Large intestine (tissue), 12 donors: ENCODE measurements around the gene FMO2. TPM values are rescaled to one million over a fixed set of nuclear protein-coding genes. Genes with fewer than 3 reads are reported as not detected.

ENCODE experiments used
- DNase-seq, 2 donors: peaks; one replicate each; pipeline versions ENCODE4 v3.0.0 to v3.0.0-alpha.2; 2013
- H3K27ac ChIP-seq: one replicate; pipeline ENCODE4 v1.5.1; 2013; ENCODE audit warnings: low read length
- H3K27me3 ChIP-seq: 2 replicates; pipeline ENCODE4 v1.6.1; 2013; ENCODE audit warnings: low read length; ENCODE audit not compliant: control insufficient read depth, insufficient read depth
- H3K36me3 ChIP-seq: 2 replicates; pipeline ENCODE4 v1.6.1; 2013; ENCODE audit warnings: low read length; ENCODE audit not compliant: control insufficient read depth, insufficient read depth
- H3K4me1 ChIP-seq: one replicate; pipeline ENCODE4 v1.6.1; 2013; ENCODE audit warnings: low read length; ENCODE audit not compliant: control insufficient read depth, insufficient read depth
- H3K4me3 ChIP-seq: one replicate; pipeline ENCODE4 v1.5.1; 2013; ENCODE audit warnings: low read length
- H3K9me3 ChIP-seq: one replicate; pipeline ENCODE4 v1.6.1; 2013; ENCODE audit warnings: mild to moderate bottlenecking, low read depth, low read length, moderate library complexity; ENCODE audit not compliant: control insufficient read depth
- WGBS: methylation state at CpG from one replicate; pipeline ENCODE4 v1.1.5; 2013; ENCODE audit warnings: low lambda C conversion rate; ENCODE audit not compliant: insufficient coverage; 5-methylcytosine and 5-hydroxymethylcytosine counted together
- long read RNA-seq, 11 donors: transcript quantifications; one replicate each; lab custom pipeline, GENCODE V29; 2026
- polyA plus RNA-seq: library from polyadenylated mRNA; unstranded; fragments of 120-200 nt; gene quantifications from one replicate; pipeline ENCODE4 v1.2.1, GENCODE V29; 2013

FMO2 gene, protein sequence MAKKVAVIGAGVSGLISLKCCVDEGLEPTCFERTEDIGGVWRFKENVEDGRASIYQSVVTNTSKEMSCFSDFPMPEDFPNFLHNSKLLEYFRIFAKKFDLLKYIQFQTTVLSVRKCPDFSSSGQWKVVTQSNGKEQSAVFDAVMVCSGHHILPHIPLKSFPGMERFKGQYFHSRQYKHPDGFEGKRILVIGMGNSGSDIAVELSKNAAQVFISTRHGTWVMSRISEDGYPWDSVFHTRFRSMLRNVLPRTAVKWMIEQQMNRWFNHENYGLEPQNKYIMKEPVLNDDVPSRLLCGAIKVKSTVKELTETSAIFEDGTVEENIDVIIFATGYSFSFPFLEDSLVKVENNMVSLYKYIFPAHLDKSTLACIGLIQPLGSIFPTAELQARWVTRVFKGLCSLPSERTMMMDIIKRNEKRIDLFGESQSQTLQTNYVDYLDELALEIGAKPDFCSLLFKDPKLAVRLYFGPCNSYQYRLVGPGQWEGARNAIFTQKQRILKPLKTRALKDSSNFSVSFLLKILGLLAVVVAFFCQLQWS
- polyA plus RNA-seq: 0.28 TPM
- long read RNA-seq, donor 1: 0 reads
- long read RNA-seq, donor 2: 0 reads
- long read RNA-seq, donor 3: 0 reads
- long read RNA-seq, donor 4: 0 reads
- long read RNA-seq, donor 5: 0 reads
- long read RNA-seq, donor 6: 0 reads
- long read RNA-seq, donor 7: 0 reads
- long read RNA-seq, donor 8: 0 reads
- long read RNA-seq, donor 9: 0 reads
- long read RNA-seq, donor 10: 0 reads
- long read RNA-seq, donor 11: 0 reads

DNA sequence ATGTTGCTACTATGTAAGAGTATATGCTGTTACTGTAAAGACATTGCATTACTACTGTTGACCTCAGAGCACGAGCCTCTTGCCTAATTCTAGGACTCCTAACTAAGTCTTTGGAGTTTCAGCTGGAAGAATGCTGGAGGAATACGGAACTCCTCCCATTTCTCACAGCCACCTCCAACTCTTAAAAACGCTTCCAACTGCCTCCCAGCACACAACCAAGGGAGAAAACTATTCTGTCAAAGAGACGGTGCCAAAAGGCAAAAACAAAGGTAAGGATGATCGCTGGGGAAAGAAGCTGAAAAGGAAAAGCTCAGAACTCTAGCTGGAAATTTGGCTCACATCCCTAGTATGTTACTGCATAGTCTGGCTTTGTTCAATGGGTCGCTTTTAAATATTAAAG is at the start of gene FMO2:
Gene FMO2, plus strand, starts transcription at position 210 of the 400 bp plus-strand sequence. CDS start 414 bp downstream, outside the sequence.
- no peaks in the 10 kb centered on the region for H3K27me3 ChIP-seq
- no peak within 1 kb of the TSS for H3K4me3 ChIP-seq
- H3K9me3 ChIP-seq: no peaks in the 10 kb centered on the region
- no peaks in the 10 kb centered on the region for H3K36me3 ChIP-seq
- no peak within 1 kb of the TSS for H3K27ac ChIP-seq
- peaks cover 5% of the 10 kb centered on the region for H3K4me1 ChIP-seq
- no CpG with 5 or more reads among the region's 6 CpGs for WGBS
- no peak for DNase-seq

DNA sequence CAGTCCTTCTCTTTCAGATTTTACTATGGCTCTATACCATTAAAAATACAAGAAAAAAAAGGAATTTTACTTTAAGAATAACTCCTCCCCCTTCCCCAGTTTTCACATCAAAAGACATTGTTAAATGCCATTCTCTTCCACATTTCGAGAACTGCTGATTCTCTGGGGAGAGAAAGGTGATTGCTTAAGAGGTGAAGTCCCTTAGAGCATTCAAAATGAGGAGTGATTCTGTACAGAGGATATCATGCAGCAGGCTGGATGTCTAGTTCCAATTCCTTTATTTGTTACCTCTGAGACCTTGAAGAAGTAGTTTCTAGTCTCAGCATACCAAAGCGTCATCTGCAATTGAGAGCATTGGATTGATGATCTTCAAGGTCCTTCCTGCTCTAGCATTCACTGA is 47.5 kb upstream of the FMO2 start:
- Histone ChIP-seq H3K36me3 (no peaks in the 10 kb centered on the region), H3K4me3 (no peak overlapping the region), H3K27me3 (no peaks in the 10 kb centered on the region), H3K9me3 (no peaks in the 10 kb centered on the region), H3K4me1 (peaks cover 11% of the 10 kb centered on the region), H3K27ac (no peak overlapping the region)
- WGBS: 80% methylated on average over 1 of the region's 2 CpGs
- no peak for DNase-seq

GRCh38 chr1:171138980-171139379 is 46.1 kb upstream of the FMO2 start:
- no peaks in the 10 kb centered on the region for H3K27me3 ChIP-seq
- peaks cover 11% of the 10 kb centered on the region for H3K4me1 ChIP-seq
- H3K9me3 ChIP-seq: no peaks in the 10 kb centered on the region
- no peak overlapping the region for H3K4me3 ChIP-seq
- WGBS: 100% methylated on average over 1 of the region's 2 CpGs
- no peaks in the 10 kb centered on the region for H3K36me3 ChIP-seq
- H3K27ac ChIP-seq: no peak overlapping the region
- DNase-seq: no peak

- no peak overlapping the region for H3K27ac ChIP-seq
- DNase-seq: no peak
- H3K4me3 ChIP-seq: no peak overlapping the region
- no peaks in the 10 kb centered on the region for H3K9me3 ChIP-seq
- 100% methylated on average over 3 of the region's 4 CpGs for WGBS
- H3K4me1 ChIP-seq: peaks cover 11% of the 10 kb centered on the region
- no peaks in the 10 kb centered on the region for H3K36me3 ChIP-seq
- no peaks in the 10 kb centered on the region for H3K27me3 ChIP-seq
Observed at GRCh38 chr1:171139890-171140289, 45.2 kb upstream of the FMO2 start.

GRCh38 chr1:171140401-171140800 is 44.7 kb upstream of the FMO2 start:
- no peaks in the 10 kb centered on the region for H3K36me3 ChIP-seq
- H3K27ac ChIP-seq: no peak overlapping the region
- no peak for DNase-seq
- no peaks in the 10 kb centered on the region for H3K27me3 ChIP-seq
- peaks cover 11% of the 10 kb centered on the region for H3K4me1 ChIP-seq
- H3K4me3 ChIP-seq: no peak overlapping the region
- WGBS: no CpG with 5 or more reads among the region's 5 CpGs
- no peaks in the 10 kb centered on the region for H3K9me3 ChIP-seq

DNA sequence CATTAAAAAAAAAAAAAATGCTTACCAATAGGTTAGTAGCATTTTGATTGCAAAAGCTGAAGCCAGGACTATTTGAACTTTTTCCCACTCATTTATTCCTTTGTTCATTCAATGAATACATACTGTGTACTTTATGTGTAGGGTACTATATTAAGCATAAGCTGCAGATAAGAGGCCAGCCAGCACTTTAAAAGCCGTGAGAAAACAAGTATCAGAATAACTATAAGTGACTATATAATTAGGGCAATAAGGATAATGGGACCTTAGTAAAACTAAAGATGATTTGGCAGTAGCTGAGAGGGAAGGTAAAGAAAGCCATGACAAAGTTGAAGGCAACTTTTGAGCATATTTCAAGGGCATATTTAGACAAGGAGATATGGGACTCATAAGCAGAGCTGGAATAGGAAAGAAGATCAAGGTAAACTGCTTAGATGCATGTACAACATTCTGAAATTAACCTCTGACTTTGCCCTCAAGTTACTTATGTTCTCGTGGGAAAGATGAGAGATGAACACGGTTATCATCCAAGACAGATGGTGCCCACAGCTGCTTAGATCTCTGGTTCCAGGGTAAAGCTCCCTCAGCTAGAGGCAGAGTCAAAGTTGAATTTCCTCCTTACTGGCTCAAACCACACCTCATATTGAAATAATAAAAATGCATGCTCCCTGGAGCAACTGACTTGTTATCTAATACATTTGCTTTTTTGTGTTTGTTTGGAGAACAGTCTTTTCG is 44.0 kb upstream of the FMO2 start:
- Histone ChIP-seq H3K9me3 (no peaks in the 10 kb centered on the region), H3K4me1 (peaks cover 11% of the 10 kb centered on the region), H3K27me3 (no peaks in the 10 kb centered on the region), H3K4me3 (no peak overlapping the region), H3K36me3 (no peaks in the 10 kb centered on the region), H3K27ac (no peak overlapping the region)
- WGBS: 80% methylated on average over 1 of the region's 4 CpGs
- no peak for DNase-seq

DNA sequence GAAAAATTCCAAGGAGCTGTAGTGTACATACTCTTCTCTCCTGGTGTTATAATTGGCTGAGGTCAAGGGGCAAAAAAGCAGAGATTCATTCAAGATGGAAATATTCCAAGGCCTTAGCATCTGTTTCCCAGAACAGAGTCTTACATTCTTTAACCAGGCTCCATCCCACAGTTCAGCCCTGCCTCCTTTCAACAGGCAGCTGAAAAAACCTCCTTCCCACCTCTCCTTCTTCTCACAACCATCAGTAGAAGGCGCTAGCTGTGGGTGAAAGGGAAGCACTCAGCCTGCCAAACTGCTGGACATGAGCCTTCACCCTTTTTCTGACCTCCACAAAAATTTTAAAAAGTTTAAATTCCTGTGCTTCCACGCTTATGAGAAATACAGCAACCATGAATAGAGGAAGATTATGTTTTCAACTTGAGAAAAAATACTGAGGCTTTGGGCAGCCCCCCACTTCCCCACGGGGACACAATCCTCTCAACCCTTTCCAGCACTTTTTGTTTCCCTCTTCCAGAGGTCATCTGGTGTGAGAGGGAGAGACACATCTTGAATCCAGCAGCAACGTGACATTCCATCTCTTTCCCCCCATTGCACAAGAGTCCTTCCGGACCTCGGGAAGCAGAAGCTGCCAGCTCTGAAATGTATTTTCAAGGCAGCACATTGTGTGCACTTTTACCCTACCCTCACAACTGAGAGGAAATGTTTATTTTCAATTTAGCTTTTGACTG is 43.2 kb upstream of the FMO2 start:
- H3K9me3 ChIP-seq: no peaks in the 10 kb centered on the region
- no peaks in the 10 kb centered on the region for H3K27me3 ChIP-seq
- H3K4me1 ChIP-seq: peaks cover 11% of the 10 kb centered on the region
- H3K27ac ChIP-seq: no peak overlapping the region
- DNase-seq: peak in 1 of 2 donors; percentile 39
- H3K36me3 ChIP-seq: no peaks in the 10 kb centered on the region
- 100% methylated on average over 2 of the region's 6 CpGs for WGBS
- no peak overlapping the region for H3K4me3 ChIP-seq

DNA sequence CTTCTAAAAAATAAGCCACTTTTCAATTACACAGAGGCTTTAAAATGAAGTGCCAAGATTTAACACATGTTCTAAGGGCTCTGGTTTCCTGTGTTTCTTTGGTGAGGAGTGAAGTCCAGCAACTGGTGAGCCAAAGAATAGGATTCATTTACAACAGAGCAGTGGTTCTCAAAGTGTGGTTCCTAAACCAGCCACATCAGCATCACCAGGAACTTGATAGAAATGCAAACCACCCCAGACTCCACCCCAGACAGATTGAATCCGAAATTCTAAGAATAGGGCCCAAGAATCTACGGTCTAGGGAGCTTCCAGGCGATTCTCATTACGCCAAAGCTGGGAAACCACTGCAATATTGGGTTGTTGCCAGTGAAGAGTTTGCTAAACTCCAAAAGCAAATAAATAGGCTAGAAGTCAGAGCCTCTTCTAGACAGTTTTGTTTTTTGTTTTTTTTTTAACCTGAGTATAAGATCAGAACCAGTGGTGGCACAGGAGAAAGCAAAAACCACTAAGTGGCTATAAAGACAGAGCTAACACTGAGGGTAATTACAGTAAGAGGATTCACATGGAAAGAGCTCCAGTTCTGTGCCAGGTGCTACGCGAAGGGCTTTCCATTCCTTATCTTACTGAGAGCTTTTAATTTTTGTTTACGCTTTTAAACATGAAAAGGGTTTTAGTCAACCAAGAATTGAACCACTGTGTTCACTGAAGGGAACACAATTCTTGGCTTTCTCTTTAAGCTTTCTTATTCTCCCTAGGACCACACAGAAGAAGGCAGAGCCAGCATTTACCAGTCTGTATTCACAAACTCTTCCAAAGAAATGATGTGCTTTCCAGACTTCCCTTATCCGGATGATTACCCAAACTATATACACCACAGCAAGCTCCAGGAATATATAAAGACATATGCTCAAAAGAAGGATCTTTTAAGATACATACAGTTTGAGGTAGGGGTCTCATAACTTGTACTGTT is 42.4 kb upstream of the FMO2 start:
- Histone ChIP-seq H3K4me3 (no peak overlapping the region), H3K27me3 (no peaks in the 10 kb centered on the region), H3K27ac (no peak overlapping the region), H3K36me3 (no peaks in the 10 kb centered on the region), H3K9me3 (no peaks in the 10 kb centered on the region), H3K4me1 (peaks cover 11% of the 10 kb centered on the region)
- WGBS: 63% methylated on average over 5 of the region's 8 CpGs
- DNase-seq: peak in 1 of 2 donors; percentile 27

DNA sequence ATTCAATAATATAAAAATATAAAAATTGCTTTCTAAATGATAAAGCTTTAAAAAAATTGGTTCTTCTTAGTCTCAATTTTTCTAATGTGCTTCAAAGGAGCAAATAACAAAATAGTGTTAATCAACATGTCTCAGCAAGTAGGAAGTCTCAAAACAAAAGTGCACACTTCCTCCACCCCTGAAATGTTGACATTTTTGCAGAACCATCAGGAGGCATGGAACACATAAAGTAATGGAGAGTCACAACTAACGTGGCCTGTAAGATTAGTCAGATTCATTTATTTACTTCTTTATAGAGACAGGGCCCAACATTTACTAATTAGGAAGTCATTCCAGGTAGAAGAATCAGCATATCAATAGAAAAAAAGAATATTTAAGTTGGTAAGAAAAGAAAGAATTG is 34.9 kb upstream of the FMO2 start:
- no peak overlapping the region for H3K27ac ChIP-seq
- H3K4me1 ChIP-seq: no peaks in the 10 kb centered on the region
- H3K4me3 ChIP-seq: no peak overlapping the region
- no peaks in the 10 kb centered on the region for H3K36me3 ChIP-seq
- no peaks in the 10 kb centered on the region for H3K9me3 ChIP-seq
- DNase-seq: no peak
- WGBS: no CpG with 5 or more reads among the region's 1 CpG
- no peaks in the 10 kb centered on the region for H3K27me3 ChIP-seq
